Caco-2 (cell line): Measurements from ENCODE around the gene MIER3. TPM values are rescaled to one million over a fixed set of nuclear protein-coding genes. Genes with fewer than 3 reads are reported as not detected.

Experiments used
- BruUV-seq: library from RNA; stranded (reverse); fragments of 400-500 nt; replicated peaks from 2 replicates; lab custom pipeline; 2021; lab: Mats Ljungman, UMichigan
- CTCF ChIA-PET: fragments of 300-600 bp; sonication (Branson Sonifier 250); formaldehyde crosslinking; loops from one replicate; lab custom pipeline; 2022; ENCODE audit warnings: antibody characterized with exemption; lab: Charles Lee
- POLR2A ChIA-PET: fragments of 300-600 bp; sonication (Branson Sonifier 250); formaldehyde crosslinking; loops from one replicate; lab custom pipeline; 2022; ENCODE audit warnings: antibody characterized with exemption; lab: Charles Lee
- DNase-seq, 2 experiments: peaks; one replicate each; pipeline versions ENCODE4 v3.0.0 to v3.0.0-alpha.2; 2020 to 2022
- H3K27me3 ChIP-seq: replicated peaks from 2 replicates; pipeline ENCODE4 v1.6.0; 2011; ENCODE audit warnings: low read length; ENCODE audit not compliant: control insufficient read depth, insufficient read depth
- H3K36me3 ChIP-seq: 2 replicates; pipeline ENCODE4 v1.5.1; 2011; ENCODE audit warnings: low read length; ENCODE audit not compliant: control insufficient read depth, insufficient read depth
- H3K4me1 ChIP-seq: fragments of 250-450 bp; sonication (Bioruptor Pico); 2 replicates; pipeline ENCODE4 v1.5.1; 2020; ENCODE audit warnings: mild to moderate bottlenecking
- H3K4me3 ChIP-seq: 2 replicates; pipeline ENCODE4 v1.5.1; 2011; ENCODE audit warnings: low read depth, mild to moderate bottlenecking, control low read depth, low read length
- H3K9me3 ChIP-seq: fragments of 250-450 bp; sonication (Bioruptor Pico); 2 replicates; pipeline ENCODE4 v1.5.1; 2020; ENCODE audit warnings: mild to moderate bottlenecking, moderate library complexity
- H3K27ac Mint-ChIP-seq: one replicate; pipeline ENCODE4 v1.8.0; 2022; ENCODE audit warnings: mixed read lengths; ENCODE audit not compliant: unreplicated experiment
- H3K27me3 Mint-ChIP-seq: one replicate; pipeline ENCODE4 v1.8.0; 2022; ENCODE audit warnings: mixed read lengths; ENCODE audit not compliant: insufficient read depth, unreplicated experiment
- H3K36me3 Mint-ChIP-seq: one replicate; pipeline ENCODE4 v1.8.0; 2022; ENCODE audit warnings: mild to moderate bottlenecking, mixed read lengths; ENCODE audit not compliant: insufficient read depth, unreplicated experiment
- H3K4me1 Mint-ChIP-seq: one replicate; pipeline ENCODE4 v1.8.0; 2022; ENCODE audit warnings: low read depth, mixed read lengths; ENCODE audit not compliant: unreplicated experiment
- H3K4me3 Mint-ChIP-seq: one replicate; pipeline ENCODE4 v1.8.0; 2022; ENCODE audit warnings: mild to moderate bottlenecking, moderate library complexity, mixed read lengths; ENCODE audit not compliant: unreplicated experiment
- H3K9me3 Mint-ChIP-seq: one replicate; pipeline ENCODE4 v1.8.0; 2022; ENCODE audit warnings: mixed read lengths; ENCODE audit not compliant: unreplicated experiment
- CTCF ChIP-seq, 2 experiments: fragments of 200-600 bp in 1 of 2; IDR thresholded peaks; 1 replicate in 1 of 2; 2 replicates in 1 of 2; pipeline versions ENCODE4 v1.5.1 to v1.8.0; 2011 to 2022; ENCODE audit warnings: antibody characterized with exemption in 1 of 2, control low read depth in 1 of 2, inconsistent platforms in 1 of 2, low read depth in 1 of 2, low read length in 1 of 2, mild to moderate bottlenecking in 1 of 2, moderate library complexity in 1 of 2; ENCODE audit not compliant: insufficient read depth in 1 of 2, severe bottlenecking in 1 of 2, unreplicated experiment in 1 of 2
- intact Hi-C: fragments of 100-400 bp; cut with micrococcal nuclease; formaldehyde crosslinking; loops from one replicate; pipeline ENCODE4 v1.10.0; 2022; ENCODE audit not compliant: unreplicated experiment
- total RNA-seq: library from RNA; stranded (reverse); gene quantifications from 2 replicates; pipeline ENCODE4 v1.2.3, GENCODE V29; 2022

The MIER3 gene
- total RNA-seq, 1 experiment from 2014 or later = 52.7 TPM

- H3K27me3 ChIP-seq = no peaks in the 10 kb centered on the region
- no peak overlapping the region for H3K4me3 ChIP-seq
- BruUV-seq = no TSS peak
- intact Hi-C loops = loop anchor here (2.0 kb wide), 1 partner anchor 14 kb away; no protein-coding TSS in a partner anchor
- H3K4me3 Mint-ChIP-seq = no peak overlapping the region
- no peaks in the 10 kb centered on the region for H3K9me3 ChIP-seq
- H3K4me1 ChIP-seq = peaks cover 29% of the 10 kb centered on the region
- no peak for DNase-seq
- H3K36me3 ChIP-seq = no peaks in the 10 kb centered on the region
- H3K9me3 Mint-ChIP-seq = no peaks in the 10 kb centered on the region
- no peaks in the 10 kb centered on the region for H3K36me3 Mint-ChIP-seq
- no peak overlapping the region for H3K27ac Mint-ChIP-seq
- POLR2A ChIA-PET = no interaction called here
- CTCF ChIA-PET = no interaction called here
- H3K27me3 Mint-ChIP-seq = no peaks in the 10 kb centered on the region
- no peak for TF ChIP-seq CTCF (IDR thresholded peaks at IDR 0.05; ENCODE audit: insufficient read depth in 1 of 2, low read depth in 1 of 2, low read length in 1 of 2, severe bottlenecking in 1 of 2, unreplicated experiment in 1 of 2)
- H3K4me1 Mint-ChIP-seq = peaks cover 39% of the 10 kb centered on the region
Observed at GRCh38 chr5:56963246-56963645, 11.3 kb upstream of the MIER3 start.

- H3K36me3 Mint-ChIP-seq = no peaks in the 10 kb centered on the region
- H3K27ac Mint-ChIP-seq = peak overlapping the region; percentile 6
- DNase-seq = peak; percentile 59 to 64
- ChIA-PET CTCF (interaction anchor here (0.6 to 1.4 kb wide), 3 partner anchors 12 to 176 kb away, joined by 3 to 5 read pairs (median 3); no protein-coding TSS in a partner anchor), POLR2A (interaction anchor here (1.1 kb wide), 1 partner anchor 11 kb away, joined by 9 read pairs; no protein-coding TSS in a partner anchor)
- H3K4me3 Mint-ChIP-seq = no peak overlapping the region
- no peaks in the 10 kb centered on the region for H3K36me3 ChIP-seq
- H3K27me3 Mint-ChIP-seq = no peaks in the 10 kb centered on the region
- intact Hi-C loops = loop anchor here (2.0 kb wide), 1 partner anchor 15 kb away; no protein-coding TSS in a partner anchor
- H3K9me3 ChIP-seq = no peaks in the 10 kb centered on the region
- BruUV-seq = no TSS peak
- no peaks in the 10 kb centered on the region for H3K27me3 ChIP-seq
- H3K4me3 ChIP-seq = no peak overlapping the region
- no peak for TF ChIP-seq CTCF (IDR thresholded peaks at IDR 0.05; ENCODE audit: insufficient read depth in 1 of 2, low read depth in 1 of 2, low read length in 1 of 2, severe bottlenecking in 1 of 2, unreplicated experiment in 1 of 2)
- no peaks in the 10 kb centered on the region for H3K9me3 Mint-ChIP-seq
- peaks cover 46% of the 10 kb centered on the region for H3K4me1 Mint-ChIP-seq
- peaks cover 29% of the 10 kb centered on the region for H3K4me1 ChIP-seq
Observed at GRCh38 chr5:56962286-56962685, 10.4 kb upstream of the MIER3 start.

GRCh38 chr5:56961746-56962145 lies 9.8 kb upstream of the MIER3 start:
- no peak overlapping the region for H3K4me3 Mint-ChIP-seq
- peaks cover 46% of the 10 kb centered on the region for H3K4me1 Mint-ChIP-seq
- POLR2A ChIA-PET = interaction anchor here (1.1 kb wide), 1 partner anchor 10 kb away, joined by 9 read pairs; no protein-coding TSS in a partner anchor

More at GRCh38 chr5:56961746-56962145, 9.8 kb upstream of the MIER3 start:
- CTCF ChIA-PET = interaction anchor here (0.6 to 1.4 kb wide), 3 partner anchors 11 to 177 kb away, joined by 3 to 5 read pairs (median 3); no protein-coding TSS in a partner anchor
- Mint-ChIP-seq H3K36me3 (no peaks in the 10 kb centered on the region), H3K27ac (peak overlapping the region; percentile 6), H3K9me3 (no peaks in the 10 kb centered on the region), H3K27me3 (no peaks in the 10 kb centered on the region)
- Histone ChIP-seq H3K4me1 (peaks cover 29% of the 10 kb centered on the region), H3K9me3 (no peaks in the 10 kb centered on the region), H3K4me3 (no peak overlapping the region), H3K27me3 (no peaks in the 10 kb centered on the region), H3K36me3 (no peaks in the 10 kb centered on the region)
- TF ChIP-seq CTCF (IDR thresholded peaks at IDR 0.05; ENCODE audit: insufficient read depth in 1 of 2, low read depth in 1 of 2, low read length in 1 of 2, severe bottlenecking in 1 of 2, unreplicated experiment in 1 of 2) = no peak
- no TSS peak for BruUV-seq
- no peak for DNase-seq
- intact Hi-C loops = loop anchor here (2.0 kb wide), 1 partner anchor 15 kb away; no protein-coding TSS in a partner anchor
